Measurements from ENCODE around the gene ARHGEF16.
A peak's percentile ranks its signal among the peaks of the same experiment; 100 is the strongest.

ARHGEF16 gene

DNA sequence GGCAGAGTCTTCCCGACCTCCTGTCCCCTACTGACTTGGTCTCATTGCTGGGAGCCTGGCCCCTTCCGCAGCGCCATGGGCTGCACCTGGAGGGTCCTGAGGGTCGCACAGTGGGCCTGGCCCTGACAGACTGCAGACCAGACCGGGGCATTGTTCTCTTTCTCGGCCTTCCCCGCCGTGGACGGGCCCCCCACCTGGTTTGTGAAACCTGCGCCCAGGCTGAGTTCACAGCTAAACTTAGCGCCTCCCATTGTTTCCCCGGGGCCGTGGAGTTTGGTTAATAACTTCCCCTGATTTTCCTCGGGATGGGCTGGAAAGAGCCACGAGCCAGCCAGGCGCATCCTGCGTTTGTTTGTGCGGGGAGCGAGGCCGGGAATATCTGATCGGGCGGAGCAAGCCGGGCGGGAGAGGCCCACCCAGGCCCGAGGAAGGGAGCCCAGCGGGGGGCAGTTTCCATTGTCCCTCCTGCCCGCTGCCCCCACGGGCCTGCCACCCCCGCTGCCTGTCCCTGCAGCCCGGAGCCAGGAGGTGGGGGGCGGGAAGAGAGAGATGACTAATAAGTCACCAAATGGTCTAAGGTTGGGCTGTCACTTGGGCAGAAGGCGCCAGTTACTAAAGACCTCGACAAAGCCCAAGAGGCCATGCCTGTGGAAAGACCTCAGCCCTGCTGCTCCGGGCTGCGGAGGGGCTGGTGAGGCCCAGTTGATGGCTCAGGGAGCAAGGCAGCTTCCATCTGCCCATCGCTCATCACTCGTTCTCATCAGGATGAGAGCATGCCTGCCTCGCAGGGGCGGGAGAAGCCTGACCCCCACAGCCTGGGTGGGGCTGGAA lies 39.0 kb upstream of the ARHGEF16 start:
- ChIA-PET CTCF (interaction anchor here (0.6 to 1.3 kb wide), 2 partner anchors 12 to 98 kb away, joined by 3 to 4 read pairs; no protein-coding TSS in a partner anchor), POLR2A (ENCODE audit: low non-redundant PET) (no interaction called here)
- no peak for DNase-seq (ENCODE audit: low spot score)
- H3K27ac ChIP-seq = no peak overlapping the region
- no peak for TF ChIP-seq CTCF (conservative IDR thresholded peaks at IDR 0.05; ENCODE audit: low read depth)

GRCh38 chr1:3417082-3417739 lies 37.3 kb upstream of the ARHGEF16 start:
- H3K27ac ChIP-seq = no peak overlapping the region
- ChIA-PET CTCF (interaction anchor here (0.6 to 1.3 kb wide), 6 partner anchors 13 to 595 kb away, joined by 3 to 5 read pairs (median 3); no protein-coding TSS in a partner anchor), POLR2A (ENCODE audit: low non-redundant PET) (no interaction called here)
- no peak for DNase-seq (ENCODE audit: low spot score)
- TF ChIP-seq CTCF (conservative IDR thresholded peaks at IDR 0.05; ENCODE audit: low read depth) = no peak

- no peak for DNase-seq (ENCODE audit: low spot score)
- no peak overlapping the region for H3K27ac ChIP-seq
- ChIA-PET CTCF (interaction anchor here (0.6 to 0.7 kb wide), 2 partner anchors 12 to 19 kb away, joined by 3 to 5 read pairs; no protein-coding TSS in a partner anchor), POLR2A (ENCODE audit: low non-redundant PET) (no interaction called here)
- no peak for TF ChIP-seq CTCF (conservative IDR thresholded peaks at IDR 0.05; ENCODE audit: low read depth)
Measured at GRCh38 chr1:3417934-3418333, 36.5 kb upstream of the ARHGEF16 start.

GRCh38 chr1:3418600-3418999 lies 35.9 kb upstream of the ARHGEF16 start:
- no peak for DNase-seq (ENCODE audit: low spot score)
- ChIA-PET CTCF (interaction anchor here (0.6 to 1.1 kb wide), 2 partner anchors 16 to 108 kb away, joined by 4 to 5 read pairs; no protein-coding TSS in a partner anchor), POLR2A (ENCODE audit: low non-redundant PET) (no interaction called here)
- no peak overlapping the region for H3K27ac ChIP-seq
- TF ChIP-seq CTCF (conservative IDR thresholded peaks at IDR 0.05; ENCODE audit: low read depth) = no peak

GRCh38 chr1:3419415-3420204 lies 34.9 kb upstream of the ARHGEF16 start:
- TF ChIP-seq CTCF (conservative IDR thresholded peaks at IDR 0.05; ENCODE audit: low read depth) = no peak
- ChIA-PET CTCF (interaction anchor here (0.6 to 1.2 kb wide), 5 partner anchors 12 to 597 kb away, joined by 3 to 5 read pairs (median 4); no protein-coding TSS in a partner anchor), POLR2A (ENCODE audit: low non-redundant PET) (no interaction called here)
- no peak overlapping the region for H3K27ac ChIP-seq
- DNase-seq (ENCODE audit: low spot score) = peak; percentile 41
